GM21423 (cell line): Measurements from ENCODE around the gene NUPR1.
"Not testable (repeated sequence)": the region's sequence is repeated elsewhere in the genome, so short reads cannot be mapped to it uniquely, and the experiment has no call there.

Experiments
- ATAC-seq: cut with Tn5 transposase; IDR thresholded peaks from one replicate; pipeline ENCODE4 v1.9.1; 2021; ENCODE audit warnings: mild to moderate bottlenecking, moderate library complexity; ENCODE audit not compliant: unreplicated experiment

Gene NUPR1

GRCh38 chr16:28499854-28500253, 38.9 kb downstream of the NUPR1 start:
- ATAC-seq, result no peak

DNA sequence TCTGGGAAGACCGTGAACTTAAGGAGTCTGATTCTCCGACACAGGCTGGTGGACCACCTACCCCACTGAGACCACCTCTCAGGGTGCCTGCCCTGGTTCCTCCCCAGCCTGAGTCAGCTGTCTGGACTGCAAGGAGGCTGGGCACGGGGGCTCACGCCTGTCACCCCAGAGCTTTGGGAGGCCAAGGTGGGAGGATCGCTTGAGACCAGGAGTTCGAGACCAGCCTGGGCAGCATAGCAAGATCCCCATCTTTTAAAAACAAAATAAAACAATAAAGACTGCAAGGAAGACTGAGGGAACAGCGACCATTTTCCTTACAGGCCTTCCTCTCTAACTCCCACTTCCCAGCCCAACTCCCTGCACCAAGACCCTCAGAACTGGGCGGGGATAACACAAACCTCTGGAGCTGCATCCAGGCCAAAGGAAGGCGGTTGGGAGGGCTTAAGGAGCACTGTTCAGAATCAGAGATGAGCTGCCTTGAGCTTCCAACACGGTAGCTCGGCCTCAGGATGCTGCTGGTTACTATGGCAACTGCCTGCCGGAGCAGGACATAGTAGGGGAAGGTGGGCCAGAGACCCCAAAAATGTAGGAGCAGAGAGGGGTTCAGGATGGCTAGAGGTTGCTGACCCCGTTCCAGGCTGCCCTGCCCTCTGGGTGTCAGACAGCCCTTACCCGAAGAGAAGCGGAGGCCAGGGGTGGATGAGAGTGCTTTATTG, 40.0 kb downstream of the NUPR1 start:
- no peak for ATAC-seq

DNA sequence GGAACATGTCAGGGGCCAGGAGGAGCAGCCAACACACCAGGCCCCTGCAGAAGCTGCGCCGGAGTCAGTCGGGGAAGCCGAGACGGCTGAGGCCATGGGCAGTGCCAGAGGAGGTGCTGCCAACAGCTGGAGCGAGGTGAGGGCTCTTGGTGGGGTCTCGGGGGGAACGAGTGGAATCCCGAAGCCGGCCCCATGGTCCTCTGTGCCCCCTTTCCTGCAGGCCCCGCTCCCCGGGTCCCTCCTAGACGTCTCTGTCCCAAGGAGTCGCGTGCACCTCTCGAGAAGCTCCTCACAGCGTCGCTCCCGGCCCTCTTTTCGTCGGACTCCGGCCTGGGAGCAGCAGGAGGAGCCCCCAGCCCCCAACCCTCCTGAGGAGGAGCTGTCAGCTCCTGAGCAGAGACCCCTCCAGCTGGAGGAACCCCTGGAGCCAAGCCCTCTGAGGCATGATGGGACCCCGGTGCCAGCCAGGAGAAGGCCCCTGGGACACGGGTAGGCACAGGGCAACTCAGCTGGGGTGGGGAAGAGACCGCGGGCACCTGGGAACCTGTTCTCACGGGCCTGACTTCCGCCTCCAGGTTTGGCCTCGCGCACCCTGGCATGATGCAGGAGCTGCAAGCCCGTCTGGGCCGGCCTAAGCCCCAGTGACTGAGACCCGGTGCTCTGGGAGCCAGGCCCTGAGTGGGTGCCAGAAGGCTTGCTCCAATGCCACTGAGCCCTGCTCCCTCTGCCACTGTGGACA, 40.7 kb downstream of the NUPR1 start:
- ATAC-seq, result no peak

GRCh38 chr16:28497386-28497785, 41.4 kb downstream of the NUPR1 start:
- ATAC-seq, result no peak

- no peak for ATAC-seq
These were observed 41.9 kb downstream of the NUPR1 start for GRCh38 chr16:28496844-28497243.

DNA sequence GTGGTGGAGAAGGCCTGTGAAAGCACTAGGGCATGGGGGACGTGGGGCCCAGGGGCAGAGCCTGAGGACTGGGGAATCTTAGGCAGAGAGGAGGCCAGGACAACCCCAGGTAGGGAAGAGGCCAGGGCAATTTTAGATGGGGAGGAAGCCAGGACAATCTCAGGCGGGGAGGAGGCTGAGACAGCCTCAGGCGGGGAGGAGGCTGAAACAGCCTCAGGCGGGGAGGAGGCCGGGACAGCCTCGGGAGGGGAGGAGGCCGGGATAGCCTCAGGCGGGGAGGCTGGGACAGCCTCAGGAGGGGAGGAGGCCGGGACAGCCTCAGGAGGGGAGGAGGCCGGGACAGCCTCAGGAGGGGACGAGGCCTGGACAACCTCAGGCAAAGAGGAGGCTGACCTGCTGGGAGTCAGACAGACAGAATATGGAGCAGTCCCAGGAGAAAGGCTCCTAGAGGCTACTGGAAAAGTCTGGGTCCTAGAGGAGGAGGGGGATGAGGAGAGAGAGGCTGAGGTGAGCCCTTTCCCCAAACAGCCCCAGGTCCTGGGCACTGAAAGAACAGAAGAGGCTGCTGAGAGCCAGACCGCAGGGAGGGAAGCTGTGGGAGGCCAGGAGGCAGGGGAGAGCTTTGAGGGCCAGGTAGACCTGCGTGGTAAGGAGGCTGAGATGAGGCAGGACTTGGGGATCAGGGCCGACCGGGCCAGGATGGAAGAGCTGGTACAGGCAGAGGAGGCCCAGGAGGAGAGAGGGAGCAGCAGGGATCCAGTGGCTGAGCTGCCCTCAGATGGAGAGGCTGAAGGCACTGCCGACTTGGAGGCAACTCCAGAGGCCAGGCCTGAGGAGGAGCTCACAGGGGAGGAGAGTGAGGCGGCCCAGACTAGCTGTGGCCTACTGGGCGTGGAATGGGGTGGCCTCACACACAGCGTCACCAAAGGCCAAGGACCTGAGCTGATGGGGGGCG, 42.7 kb downstream of the NUPR1 start:
- ATAC-seq, result no peak

- no peak for ATAC-seq
These were observed 43.5 kb downstream of the NUPR1 start for GRCh38 chr16:28495098-28495793.

DNA sequence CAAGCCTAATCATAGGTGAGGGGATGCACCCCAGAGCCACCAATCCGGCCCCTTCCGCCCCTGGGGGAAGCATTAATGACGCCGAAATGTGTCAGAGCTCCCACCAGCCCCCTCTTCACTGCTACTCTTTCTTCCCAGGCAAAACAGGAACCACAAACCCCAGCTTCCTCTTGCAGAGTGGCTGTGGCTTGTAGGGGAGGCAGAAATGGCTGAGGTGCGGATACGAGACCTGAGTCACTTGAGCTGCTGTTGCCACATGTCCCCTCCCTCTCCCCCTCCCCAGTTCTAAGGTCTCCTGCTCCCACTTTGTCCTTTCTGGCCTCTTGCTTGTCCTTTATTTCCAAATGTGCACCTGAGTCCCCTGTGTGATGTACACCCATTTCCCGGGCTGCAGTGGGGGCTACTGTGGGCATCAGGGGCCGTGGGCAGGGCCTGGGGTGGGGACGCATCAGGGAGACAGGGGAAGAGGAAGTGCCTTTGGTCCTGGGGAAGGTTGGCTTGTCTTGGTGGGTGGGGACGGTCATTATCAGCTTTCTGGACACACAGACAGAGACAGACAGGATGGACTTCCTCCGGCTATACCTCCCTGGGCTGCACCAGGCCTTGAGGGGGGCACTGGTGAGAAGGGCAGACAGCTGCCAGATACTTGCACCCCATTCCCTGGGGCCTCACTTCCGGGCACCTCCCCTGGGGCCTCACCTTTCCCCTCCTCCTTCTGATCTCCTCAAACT, 44.5 kb downstream of the NUPR1 start, which contains the start of gene APOBR:
Gene APOBR, plus strand, starts transcription at position 523 of the 731 bp plus-strand sequence. Its CDS starts 39 bp downstream, at position 562.
- peak; percentile 49 for ATAC-seq

DNA sequence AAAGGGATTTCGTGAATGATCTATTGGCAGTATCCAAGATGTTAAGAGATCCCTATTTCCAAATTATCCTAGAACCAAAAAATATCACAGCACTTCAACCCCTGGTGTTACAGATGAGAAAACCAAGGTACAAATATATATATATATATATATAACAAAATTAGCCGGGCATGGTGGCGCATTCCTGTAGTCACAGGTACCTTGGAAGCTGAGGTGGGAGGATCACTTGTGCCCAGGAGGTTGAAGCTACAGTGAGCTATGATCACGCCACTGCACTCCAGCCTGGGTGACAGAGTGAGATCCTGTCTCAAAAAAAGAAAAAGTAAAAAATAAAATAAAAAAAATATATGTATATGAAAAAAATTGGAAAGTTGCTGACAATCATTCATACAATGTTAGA, 46.3 kb downstream of the NUPR1 start:
- no peak for ATAC-seq

GRCh38 chr16:28491970-28492474, 46.8 kb downstream of the NUPR1 start, which contains the start of gene CLN3:
CLN3 (minus strand) TSS chr16:28492074; CDS start chr16:28491759, 315 bp downstream.
- peak; percentile 56 for ATAC-seq

DNA sequence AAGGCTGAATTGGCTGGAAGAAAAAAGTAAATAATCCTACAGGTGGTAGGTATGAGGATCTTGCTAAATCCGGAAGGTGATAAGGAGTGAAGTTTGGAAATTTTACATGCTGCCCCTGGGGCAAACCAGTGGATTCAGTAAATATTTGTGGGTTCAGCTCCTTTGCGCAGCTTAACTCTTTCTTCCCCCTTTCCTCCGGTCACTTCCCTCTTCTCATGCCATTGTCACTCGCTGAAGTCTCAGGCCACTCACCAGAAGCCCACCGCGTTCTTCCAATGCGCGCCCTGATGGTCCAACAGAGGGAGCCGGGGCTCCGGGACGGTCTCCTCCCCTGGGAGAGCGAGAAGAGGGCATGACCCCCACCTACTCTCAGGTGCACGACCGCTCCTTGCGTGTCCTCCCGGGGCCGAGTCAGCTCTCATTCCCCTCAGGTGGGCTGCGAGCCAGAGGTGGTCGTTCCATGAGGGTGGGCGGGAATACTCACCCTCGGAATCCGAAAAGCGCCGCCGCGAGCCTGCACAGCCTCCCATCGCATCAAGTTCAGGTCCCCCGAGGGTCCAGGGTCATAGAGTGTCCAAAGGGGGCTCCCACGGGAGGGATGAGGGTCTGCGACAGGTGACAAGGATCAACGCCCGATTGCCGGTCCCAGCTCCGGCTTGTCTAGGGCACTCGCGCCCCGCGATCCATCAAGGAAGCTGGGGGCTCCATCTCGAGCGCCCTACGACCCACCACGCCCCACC, 47.4 kb downstream of the NUPR1 start:
- ATAC-seq, result no peak

DNA sequence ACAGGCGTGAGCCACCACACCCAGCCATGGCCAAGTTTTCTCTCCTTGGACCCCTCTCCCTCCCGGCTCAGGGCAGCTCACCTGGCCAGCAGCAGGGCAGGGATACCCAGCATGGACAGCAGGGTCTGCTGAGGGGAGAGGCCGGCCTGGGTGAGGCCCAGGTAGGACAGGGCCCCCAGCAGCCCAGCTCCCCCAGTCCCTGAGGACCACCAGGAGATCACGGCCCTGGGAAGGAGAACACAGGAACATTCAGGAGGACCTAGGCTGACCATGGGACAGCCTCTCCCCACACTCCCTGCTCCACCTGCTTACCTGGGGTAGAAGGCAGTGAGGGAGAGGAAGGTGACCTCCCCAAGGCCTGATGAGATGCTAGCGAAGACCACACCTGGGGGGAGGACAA, 52.5 kb downstream of the NUPR1 start:
- ATAC-seq, result no peak

DNA sequence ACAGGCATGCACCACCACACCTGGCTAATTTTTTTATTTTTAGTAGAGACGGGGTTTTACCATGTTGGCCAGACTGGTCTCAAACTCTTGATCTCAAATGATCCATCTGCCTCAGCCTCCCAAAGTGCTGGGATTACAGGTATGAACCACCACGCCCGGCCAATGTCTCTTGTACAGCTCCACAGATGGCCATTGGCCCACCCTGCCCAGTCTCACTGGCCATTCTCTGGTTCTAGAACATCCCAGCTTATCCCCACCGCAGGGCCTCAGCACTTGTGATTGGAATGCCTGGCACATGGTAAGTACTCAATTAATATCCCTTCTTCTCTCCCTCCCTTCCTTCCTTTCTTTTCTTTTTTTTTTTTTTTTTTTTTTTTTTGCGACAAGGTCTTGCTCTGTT, 55.4 kb downstream of the NUPR1 start:
- ATAC-seq, result not testable (repeated sequence)
